ENCODE measurements around the gene FPGS.
"Not testable (repeated sequence)": the region's sequence is repeated elsewhere in the genome, so short reads cannot be mapped to it uniquely, and the experiment has no call there.

The FPGS gene

DNA sequence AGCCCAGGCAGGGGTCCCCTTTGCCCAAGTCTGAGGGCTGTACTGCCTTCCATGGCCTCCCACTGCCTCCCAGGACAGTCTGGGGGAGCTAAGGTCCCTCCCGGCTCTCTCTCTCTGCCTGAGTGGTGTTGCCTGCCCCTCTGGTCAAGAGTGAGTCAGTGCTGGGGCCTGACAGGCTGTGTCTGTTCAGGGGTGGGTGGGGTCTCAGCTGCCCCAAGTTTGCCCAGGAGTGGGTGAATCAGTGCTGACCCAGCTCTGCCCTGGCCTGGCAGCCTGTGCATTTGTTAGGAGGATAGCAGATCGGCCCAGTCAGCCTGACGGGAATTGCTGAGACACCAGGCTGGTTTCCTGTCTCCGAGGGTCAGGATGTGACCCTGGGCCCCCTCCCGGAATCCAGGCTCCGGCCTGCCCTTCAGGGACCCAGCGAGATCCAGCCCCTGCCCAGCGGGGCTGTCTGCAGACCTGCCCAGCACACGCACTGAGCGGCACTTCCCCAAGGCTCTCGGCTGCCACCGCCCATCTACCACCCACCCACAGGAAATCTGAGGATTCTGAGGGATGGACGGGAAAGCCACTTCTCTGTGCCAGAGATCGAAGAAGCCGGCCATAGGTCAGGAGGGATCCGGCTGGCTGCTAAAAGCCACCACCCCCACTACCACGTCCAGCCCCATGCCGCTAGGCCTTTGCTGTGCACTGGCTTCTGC, 35.8 kb downstream of the FPGS start:
- DNase-seq (ENCODE audit: low read depth): no peak

DNA sequence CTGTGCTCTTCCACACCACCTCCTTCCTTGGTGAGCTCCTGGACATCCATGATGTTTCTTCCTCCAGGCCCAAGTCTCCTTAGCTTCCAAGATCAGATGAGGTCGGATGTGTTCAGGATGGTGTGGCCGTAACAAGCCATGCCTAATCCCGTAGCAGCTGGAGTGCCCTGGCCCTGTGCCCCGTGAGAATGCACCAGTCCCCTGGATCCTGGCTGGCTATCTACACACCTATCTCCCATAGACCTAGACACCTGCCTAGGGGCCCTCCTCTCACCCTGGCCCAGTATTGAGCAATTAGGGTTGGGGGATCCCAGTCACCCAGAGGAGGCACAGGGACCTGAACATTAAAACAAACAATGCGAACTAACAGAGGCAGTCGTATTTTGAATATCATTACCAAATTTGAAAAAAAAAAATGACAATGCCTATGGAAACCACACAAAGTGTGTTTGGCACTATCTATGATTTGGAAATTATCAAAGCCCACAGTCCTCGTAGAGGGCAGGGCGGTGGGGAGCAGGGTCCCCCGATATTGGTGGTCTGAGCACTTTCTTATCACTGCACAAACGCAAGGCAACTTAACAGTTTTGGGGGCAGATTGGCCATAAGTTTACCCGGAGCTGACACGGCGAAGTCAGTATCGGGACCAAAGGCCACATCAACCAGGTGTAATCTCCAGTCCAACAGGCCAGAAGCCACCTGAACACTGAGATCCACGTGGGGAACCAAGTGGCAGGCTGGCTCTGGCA, 38.6 kb downstream of the FPGS start:
- no peak for DNase-seq (ENCODE audit: low read depth)

DNA sequence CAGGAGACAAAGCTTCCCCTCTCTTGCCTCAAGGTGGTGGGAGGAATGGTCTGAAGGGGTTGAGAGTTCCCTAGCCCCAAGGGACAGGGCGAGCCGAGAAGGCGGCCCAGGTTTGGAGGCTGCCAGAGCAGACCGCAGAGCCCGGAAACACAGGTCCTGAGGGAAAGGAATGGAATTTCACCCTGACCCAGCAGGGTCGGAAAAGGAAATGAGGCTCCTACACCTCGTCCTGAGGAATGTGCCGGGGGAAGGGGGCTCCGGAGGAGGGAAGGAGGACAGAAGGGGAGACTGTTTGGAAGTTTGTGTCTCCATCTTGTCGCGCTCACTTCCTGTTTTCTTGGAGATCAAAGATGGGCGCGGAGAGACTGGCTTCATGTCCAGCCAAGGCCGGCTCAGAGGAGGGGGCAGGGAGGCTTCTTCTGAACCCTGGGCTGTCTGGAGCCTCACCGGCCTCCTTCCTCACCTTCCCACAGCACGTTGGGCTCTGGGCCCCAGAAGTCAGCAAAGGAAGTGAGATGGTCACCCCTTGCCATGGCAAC, 42.2 kb downstream of the FPGS start:
- no peak for DNase-seq (ENCODE audit: low read depth)

DNA sequence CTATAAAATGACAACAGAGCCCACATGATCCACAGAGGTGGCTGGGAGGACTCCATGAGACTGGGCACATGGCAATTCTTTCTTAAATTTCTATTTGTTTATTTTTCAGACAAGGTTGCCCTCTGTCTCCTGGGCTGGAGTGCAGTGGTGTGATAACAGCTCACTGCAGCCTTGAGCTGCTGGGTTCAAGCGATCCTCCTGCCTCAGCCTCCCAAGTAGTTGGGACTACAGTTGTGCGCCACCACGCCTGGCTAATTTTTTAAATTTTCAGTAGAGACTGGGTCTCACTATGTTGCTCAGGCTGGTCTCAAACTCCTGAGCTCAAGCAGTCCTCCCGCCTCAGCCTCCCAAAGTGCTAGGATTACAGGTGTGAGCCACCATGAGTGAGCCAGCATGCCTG, 42.9 kb downstream of the FPGS start:
- DNase-seq (ENCODE audit: low read depth): not testable (repeated sequence)

DNA sequence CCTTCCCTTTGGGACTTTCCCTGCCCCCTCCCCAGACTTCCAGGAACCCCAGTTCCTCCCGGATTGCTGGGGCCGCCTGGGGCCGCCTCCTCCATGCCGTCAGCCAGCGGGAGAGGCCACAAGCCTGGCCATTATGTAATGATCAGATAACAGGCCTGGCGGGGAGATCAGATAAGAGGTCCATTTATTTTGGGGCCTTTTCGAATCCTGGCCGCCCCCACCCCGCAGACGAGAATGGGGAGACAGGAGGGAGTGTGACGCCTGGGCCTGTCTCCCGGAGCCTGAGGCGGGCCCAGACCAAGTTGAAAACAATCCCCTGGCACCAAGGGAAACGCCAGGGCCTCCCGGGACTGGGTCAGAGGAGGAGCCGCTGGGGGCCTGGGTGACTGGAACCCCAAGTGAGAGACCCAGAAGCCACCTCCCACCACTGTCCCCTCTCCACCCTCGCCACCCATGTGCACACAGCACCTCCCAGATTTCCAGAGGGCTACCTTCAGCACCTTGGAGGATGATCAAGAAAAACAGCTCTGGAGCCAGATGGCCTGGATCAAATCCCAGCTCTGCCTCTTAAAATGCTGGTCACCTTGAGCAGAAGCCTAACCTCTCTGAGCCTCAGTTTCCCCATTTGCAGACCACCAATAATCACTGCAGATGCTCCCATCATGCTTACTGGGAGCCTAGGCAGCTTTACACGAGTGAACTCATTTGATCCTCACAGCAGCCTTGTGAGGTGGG, 43.9 kb downstream of the FPGS start:
- DNase-seq (ENCODE audit: low read depth): no peak

DNA sequence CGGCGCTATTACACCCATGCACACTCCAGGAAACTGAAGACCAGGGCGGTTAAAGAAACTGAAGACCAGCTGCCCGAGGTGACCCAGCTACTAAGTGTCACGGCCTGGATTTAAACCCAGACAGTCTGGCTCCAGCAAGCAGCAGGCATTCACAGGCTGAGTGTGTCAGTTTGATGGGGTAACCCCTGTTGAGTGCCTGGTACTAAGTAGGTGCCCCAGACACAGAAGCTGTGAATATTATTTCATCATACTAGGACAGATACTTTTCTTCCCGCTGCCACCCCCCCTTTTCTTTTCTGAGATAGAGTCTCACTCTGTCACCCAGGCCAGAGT, 44.5 kb downstream of the FPGS start:
- no peak for DNase-seq (ENCODE audit: low read depth)

DNA sequence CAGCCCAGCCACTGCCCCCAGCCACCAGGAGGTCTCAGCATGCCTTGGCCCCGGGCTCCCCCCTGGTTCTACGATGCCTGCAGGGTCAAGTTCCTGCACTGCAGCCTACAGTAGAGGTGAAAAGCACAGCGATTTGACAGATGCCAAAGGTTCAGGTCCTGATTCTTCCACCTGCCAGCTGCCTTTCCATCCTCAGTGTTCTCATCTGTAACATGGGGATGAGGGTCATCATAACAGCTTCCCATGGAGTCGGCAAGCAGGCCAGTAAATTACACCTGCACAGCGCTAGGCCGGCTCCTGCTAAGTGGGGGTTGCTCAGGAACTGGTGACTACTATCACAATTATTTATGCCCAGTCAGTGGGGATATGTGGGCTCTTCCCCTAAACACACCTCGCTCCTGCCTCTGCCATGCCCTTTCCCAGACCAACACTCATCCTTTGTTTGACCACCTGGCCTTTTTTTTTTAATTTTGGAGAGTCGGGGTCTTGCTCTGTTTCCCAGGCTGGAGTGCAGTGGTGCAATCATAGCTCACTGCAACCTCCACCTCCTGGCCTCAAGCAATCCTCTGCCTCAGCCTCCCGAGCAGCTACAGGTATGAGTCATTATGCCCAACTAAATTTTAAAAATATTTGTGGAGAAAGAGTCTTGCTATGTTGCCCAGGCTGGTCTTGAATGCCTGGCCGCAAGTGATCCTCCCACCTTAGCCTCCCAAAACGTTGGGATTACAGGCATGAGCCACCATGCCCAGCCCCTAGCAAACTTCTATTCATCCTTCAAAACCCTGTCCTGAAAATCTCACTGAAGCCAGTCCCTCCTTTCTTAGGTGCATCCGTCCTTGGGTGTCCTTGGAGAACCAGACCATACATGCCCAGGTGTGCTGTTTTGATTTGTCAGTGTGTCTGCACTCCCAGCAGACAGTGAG, 45.4 kb downstream of the FPGS start:
- no peak for DNase-seq (ENCODE audit: low read depth)

DNA sequence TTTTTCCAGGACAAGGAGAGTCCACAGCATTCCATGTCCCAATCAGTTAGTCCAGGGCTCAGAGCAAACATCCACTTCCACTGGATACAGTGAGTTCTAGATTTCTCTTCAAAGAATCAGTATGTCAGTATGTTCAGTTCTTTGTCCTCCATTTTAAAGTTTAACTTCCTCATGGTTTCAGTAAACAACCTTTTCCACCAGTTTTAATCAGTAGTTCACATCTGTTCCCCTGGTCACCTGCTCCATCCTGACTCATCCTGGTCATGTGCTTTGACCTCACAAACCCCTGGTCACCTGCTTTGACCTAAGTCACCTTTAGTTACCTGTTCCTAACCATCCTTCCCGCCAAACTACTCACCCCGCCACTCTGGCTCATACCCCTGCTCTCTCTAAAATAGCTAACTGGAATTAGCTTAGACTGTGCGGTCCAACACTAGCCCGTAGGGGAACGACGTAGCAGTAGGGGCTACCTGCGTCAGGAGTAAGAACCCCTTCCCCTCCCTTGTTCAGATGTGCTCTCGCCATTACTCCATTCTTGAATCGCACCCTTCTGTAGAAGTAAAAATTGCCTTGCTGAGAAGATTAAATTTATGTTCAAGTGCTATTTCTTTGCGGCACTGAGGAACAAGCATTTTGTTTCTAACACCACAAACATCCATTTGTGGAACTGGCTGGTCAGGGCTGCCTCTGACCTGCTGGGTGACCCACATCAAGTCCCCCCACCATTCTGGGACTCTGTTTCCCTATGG, 46.2 kb downstream of the FPGS start:
- DNase-seq (ENCODE audit: low read depth): no peak

DNA sequence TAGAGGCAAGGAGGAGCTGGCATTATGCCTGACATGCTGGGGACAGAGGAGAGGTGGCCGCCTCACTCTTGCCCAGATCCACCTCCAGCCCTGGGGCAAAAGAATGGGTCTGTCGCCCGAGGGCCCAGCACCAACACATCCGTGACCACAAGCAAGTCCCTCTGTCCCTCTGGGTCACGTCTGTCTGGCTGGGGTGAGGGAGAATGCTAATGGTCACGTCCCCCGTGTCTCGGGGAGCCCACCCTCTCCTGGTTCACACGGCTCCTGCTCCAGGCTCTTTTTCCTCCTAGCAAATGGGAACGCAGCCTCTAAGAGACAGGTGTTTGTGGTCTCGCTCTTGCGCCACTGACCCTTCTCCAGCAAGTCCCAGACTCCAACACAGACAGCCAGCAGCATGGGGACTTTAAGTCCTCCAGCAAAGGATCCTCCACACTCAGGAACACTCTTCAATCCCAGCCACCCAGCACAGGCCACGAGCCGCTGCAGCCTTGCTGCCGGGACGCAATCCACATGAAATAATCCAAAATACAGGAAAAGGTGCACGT, 47.7 kb downstream of the FPGS start:
- no peak for DNase-seq (ENCODE audit: low read depth)

DNA sequence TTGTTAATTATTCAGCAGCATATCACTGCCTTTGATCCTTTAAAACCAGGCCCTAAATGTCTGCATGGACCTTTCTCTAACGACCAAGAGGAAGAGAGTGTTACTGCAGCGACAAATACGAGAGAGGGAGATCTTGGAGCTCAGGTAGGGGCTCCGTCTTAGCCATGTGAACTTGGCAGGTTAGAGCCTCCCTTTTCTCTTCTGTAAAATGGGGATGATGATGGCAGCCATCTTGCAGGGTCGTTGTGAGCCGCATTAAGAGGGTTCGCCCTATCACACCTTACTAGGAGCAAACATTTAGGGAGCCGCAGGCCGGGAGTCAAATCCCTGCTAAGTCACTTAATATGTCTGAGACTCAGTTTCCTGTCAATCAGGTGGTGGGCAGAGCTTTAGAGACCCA, 50.1 kb downstream of the FPGS start:
- no peak for DNase-seq (ENCODE audit: low read depth)

DNA sequence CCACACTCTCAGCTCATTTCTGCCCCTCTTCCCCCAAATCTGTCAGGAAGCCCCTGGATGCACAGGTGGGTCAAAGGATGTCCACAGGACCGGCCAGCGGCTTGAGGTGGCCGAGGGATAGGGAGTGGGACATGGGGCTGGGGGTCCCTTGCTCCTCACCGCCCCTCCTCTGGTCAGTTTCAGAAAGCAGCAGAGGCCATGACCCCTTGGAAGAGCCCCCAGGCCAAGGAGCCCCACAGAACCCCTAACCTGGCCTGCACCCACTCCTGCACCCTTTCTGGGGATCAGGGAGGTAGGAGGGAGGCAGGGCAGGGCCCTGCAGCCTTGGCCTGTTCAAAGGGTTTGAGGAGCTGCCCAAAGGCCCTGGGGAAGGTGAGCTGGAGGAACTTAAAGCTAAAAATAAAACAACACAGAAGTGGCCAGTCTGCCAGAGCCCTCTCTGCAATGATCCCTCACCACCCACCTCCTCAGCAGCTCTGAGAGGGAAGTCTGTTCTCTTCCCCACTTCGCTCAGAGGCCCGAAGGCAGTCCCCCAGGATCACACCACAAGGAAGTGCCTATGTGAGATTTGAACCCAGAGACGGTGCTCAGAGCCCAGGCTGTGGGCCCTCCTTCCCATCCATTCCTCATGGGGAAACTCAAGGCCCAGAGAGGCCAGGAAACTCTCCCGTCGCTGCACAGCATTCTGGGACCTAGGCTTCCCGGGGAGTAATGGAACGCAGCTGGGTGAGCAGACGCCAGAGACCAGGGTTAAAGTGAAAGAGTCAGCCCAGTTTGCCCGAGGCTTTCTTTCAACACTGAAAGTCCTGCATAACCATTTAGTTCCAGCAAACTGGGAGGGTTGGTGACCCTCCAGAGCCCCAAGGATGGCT, 50.9 kb downstream of the FPGS start:
- no peak for DNase-seq (ENCODE audit: low read depth)

DNA sequence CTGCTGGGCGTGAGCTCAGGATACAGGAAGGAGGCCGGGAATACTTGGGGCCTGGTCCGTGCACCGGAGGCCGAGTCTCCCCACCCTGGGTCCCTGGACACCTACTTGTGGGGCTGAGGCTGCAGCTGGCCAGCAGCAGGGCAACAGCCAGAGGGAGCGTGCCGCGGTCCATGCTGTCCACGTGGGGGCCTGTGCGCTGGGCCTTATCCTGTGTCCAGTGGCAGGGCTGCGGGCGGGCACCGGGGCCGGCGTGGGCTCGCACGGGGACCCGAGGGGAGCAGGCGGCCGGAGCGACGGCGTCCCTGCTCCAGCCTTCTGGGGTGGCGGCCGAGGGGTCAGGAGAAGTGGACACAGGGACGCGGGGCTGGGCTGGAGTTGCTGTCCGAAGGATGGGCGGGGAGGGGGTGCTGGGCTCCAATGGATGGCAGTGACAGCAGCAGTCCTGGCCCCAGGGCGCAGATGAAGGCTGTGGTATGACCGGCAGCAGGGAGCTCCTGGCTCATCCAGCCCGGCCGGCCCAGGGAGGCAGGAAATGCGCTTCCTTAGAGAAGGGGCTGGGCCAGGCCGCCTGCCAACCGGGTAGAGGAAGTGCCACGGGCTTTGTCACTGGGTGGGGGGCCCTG, 51.6 kb downstream of the FPGS start, which contains the start of gene ENG:
Gene ENG (minus strand): TSS at position 475 of the 623 bp plus-strand sequence. CDS start 303 bp downstream, at position 172.
- no peak for DNase-seq (ENCODE audit: low read depth)

DNA sequence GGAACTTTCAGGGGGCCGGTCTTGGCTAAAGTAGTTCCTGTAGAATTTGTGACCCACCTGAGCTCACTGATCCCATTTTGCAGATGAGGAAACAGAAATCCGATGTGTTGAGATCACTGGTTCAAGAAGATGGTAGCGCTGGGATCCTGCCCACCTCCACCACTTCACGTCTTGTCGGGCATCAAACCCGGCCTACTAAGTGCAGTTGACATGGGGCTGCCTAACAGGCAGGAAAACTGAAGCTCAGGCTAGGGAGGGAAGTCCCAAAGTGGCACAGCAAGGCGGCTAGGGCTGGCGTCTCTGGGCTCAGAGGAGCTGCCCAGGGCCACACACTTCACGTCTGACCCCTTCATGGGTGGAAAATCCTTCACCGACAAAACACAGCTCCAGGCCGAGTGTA, 52.3 kb downstream of the FPGS start:
- DNase-seq (ENCODE audit: low read depth): no peak

DNA sequence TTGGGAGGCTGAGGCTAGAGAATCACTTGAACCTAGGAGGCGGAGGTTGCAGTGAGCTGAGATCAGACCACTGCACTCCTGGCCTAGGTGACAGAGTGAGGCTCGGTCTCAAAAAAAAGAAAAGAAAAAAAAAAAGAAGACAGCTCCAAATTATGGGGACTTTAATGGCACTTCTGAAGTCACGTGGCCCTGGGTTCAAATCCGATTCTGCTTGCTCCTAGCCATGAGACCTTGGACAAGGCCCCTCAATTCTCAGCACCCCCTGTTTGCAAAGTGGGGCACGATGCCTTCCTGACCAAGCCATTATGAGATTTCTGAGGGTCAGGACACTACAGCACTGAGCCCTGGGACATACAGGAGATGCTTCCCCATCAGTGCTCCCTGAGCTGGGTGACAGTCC, 52.8 kb downstream of the FPGS start:
- DNase-seq (ENCODE audit: low read depth): no peak

DNA sequence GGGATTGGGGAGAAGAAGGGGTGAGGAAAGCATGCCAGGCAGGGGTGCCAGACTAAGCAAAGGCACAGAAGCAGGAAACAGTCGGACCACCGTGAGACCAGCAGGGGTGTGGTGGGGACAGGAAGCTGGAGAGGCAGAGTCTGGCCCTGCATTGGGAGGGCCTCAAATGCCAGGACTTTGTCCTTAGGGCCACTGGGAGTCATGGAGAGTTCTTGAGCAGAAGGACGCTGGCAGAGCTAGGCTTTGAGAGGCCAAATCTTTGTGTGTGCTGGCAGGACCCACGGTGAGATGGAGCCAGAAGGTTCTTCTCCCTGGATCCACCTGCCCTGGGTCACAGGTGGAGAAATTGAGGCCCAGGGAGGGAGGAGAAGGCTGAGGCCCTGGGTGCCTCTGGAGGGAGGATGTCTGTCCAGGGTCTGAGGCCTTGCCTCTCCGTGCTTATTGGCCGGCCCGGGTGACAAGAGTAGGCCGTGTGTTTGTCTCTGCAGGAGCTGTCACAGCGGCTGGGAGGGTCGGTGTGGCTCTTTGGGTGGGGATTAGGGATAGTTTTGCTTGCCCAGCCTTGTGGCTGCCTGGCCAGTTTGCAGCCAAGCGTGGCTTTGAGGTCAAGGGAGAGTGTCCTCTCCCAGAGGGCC, 53.5 kb downstream of the FPGS start:
- no peak for DNase-seq (ENCODE audit: low read depth)

DNA sequence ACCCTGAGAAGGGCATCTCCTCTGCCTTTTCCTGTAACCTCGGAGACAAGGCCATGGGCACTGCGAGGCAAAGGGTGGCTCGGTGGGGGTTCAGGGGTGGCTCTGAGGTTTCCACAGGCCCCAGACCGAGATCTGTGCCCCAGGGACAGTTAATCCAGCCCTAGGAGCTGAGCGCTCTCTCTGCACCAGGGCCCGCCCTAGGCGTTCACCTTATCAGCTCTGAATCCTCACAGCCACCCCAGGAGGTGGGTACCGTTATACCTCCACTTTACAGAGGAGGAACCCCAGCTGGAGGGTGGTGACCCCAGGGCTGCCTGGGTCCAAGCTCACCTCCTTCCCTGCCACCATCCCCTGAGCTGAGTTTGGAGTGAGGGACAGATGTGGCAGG, 54.0 kb downstream of the FPGS start:
- DNase-seq (ENCODE audit: low read depth): no peak

DNA sequence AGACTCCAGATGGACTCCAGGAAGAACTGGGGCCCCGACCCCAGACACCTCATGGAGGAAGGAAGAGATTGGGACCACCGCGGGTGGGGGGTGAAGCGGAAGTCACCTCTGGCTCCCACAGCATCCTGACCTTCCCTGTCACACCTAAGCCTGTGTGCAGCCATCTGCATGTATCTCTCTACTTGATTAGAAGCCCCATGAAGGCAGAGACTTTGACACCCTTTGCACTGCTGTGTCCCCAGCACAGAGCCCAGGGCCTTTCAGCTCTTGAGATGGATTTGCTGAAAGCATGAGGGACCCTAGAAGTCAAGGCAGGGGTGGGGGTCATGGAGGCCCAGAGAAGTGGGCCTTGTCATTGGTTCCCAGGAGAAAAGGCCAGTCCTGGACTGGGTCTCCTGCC, 54.6 kb downstream of the FPGS start:
- DNase-seq (ENCODE audit: low read depth): no peak

DNA sequence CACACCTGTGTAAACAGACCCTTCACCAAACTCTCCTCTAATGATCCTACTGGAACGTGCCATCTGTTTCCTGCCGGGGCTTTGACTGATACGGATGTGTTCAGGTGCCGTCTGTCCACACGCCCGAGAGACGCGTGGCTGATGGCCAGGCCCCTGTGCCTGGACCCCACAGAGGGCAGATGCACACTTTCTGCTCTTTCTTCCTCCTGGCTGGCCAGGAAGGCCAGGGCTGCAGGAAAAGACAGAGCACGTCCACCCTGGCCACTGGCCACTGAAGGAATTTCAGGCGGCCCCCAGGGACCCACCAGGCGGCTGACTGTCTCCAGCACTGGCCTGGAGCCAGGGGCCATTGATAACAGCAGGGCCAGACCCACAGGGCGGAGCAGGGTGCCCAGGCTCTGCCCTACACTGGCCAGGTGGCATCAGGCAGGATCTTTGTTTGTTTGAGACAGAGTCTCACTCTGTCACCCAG, 55.4 kb downstream of the FPGS start:
- peak; percentile 48 for DNase-seq (ENCODE audit: low read depth)

DNA sequence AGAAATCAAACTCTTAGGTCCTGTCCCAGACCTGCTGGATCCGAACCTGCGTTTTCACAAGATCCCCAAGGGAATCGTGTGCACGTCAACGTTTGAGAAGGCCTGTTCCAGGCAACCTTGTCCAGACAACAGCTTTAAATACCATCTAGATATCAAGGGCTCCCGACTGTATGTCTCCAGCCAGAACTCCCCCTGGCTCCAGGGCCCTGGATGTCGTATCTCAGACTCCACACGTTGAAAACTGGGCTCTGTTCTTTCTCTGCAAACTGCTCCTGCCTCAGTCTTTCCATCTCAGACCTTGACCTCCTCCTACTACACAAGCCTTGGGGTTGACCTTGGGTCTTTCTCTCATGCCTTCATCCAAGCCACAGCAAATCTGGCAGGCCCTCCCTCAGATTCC, 57.6 kb downstream of the FPGS start:
- DNase-seq (ENCODE audit: low read depth): no peak
